ENCODE results near the gene ATP1A4.

ATP1A4 gene

DNA sequence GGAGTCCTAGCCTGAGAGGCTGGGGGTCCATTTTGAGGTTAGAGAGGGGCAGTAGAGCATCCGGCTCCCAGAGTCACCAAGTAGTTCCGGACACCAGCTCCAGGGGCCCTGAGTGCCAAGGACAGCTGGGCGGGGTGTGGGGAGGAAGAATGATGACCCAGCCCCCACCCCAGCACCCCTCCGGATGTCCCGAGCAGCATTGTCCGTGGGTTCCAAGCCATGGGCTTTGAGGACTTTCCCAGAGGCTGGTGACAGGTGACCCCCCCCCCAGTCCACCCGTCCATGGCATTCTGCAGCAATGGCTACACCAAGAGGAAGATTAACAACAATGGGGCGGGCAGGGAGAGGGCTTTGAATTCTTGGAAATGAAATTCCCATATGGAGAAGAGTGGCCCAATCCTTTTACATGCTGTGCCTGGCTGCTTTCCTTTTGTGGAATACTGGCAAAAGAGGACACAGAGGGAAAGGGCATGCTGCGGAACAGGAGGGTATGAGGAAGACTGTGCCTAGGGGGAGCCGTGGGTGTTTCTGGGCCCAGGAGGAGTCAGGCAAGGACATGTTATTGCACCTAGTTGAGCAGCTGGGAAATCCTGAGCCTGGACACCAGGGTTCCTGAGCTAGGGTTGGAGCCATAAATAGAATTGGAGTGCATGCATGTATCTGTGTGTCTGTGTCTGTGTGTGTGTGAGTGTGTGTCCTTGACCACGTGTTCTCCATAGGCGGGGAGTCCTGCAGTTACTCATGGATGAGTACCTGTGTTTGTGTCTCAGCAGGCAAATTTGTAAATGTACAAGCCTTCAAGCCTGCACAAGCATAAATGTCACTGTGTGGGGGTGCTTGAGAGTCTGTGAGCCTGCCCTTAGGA, 34.9 kb upstream of the ATP1A4 start:
- ChIA-PET POLR2A (no interaction called here), CTCF (interaction anchor here (0.8 to 2.1 kb wide), 5 partner anchors 11 to 239 kb away, joined by 3 to 5 read pairs (median 4); no protein-coding TSS in a partner anchor)
- WGBS (ENCODE audit: insufficient coverage): 84% methylated on average over 10 of the region's 12 CpGs
- Histone ChIP-seq H3K27ac (ENCODE audit: insufficient read depth in 1 of 2, low read depth in 1 of 2, low read length in 2 of 2, poor library complexity in 1 of 2, severe bottlenecking in 2 of 2) (no peak overlapping the region), H3K36me3 (ENCODE audit: control insufficient read depth in 4 of 4, insufficient read depth in 4 of 4, low read length in 3 of 4) (no peaks in the 10 kb centered on the region), H3K9me3 (ENCODE audit: control extremely low read depth in 1 of 5, control insufficient read depth in 4 of 5, insufficient read depth in 2 of 5, low read depth in 1 of 5, low read length in 4 of 5) (no peaks in the 10 kb centered on the region), H3K4me3 (ENCODE audit: control insufficient read depth in 1 of 7, extremely low read depth in 1 of 7, insufficient read depth in 4 of 7, low read depth in 2 of 7, low read length in 6 of 7) (no peak overlapping the region), H3K4me1 (ENCODE audit: control extremely low read depth in 1 of 4, control insufficient read depth in 4 of 4, insufficient read depth in 4 of 4, low read length in 3 of 4) (peaks cover 0 to 8% (median 0%) of the 10 kb centered on the region in 4 experiments), H3K27me3 (replicated peaks in 2 of 5; ENCODE audit: control insufficient read depth in 4 of 5, insufficient read depth in 5 of 5, low read length in 4 of 5) (peaks cover 0 to 2% (median 0%) of the 10 kb centered on the region in 5 experiments)
- no peak for DNase-seq

DNA sequence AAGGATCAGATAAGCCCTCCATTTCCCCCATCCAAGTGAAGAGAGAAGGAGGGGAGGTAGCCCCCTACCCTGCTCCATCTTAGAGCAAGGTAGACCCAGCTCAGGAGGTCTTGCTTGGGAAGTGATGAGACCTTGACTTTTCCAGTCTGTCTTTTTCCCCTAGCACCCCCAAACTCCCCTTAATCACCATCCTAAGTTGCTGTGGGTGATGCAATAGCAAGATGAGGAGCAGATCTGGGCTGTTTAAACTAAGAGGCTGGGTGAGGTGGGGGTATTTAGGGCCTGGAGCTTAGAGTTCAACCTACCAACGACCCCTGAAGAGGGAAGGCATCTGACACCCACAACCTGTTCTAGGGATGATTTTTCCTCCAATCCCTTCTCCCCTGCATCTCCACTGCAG, 34.1 kb upstream of the ATP1A4 start:
- H3K4me3 ChIP-seq (ENCODE audit: control insufficient read depth in 1 of 7, extremely low read depth in 1 of 7, insufficient read depth in 4 of 7, low read depth in 2 of 7, low read length in 6 of 7): no peak overlapping the region
- DNase-seq: no peak
- H3K9me3 ChIP-seq (ENCODE audit: control extremely low read depth in 1 of 5, control insufficient read depth in 4 of 5, insufficient read depth in 2 of 5, low read depth in 1 of 5, low read length in 4 of 5): no peaks in the 10 kb centered on the region
- peaks cover 0 to 2% (median 0%) of the 10 kb centered on the region in 5 experiments for H3K27me3 ChIP-seq (replicated peaks in 2 of 5; ENCODE audit: control insufficient read depth in 4 of 5, insufficient read depth in 5 of 5, low read length in 4 of 5)
- no CpG with 5 or more reads among the region's 1 CpG for WGBS (ENCODE audit: insufficient coverage)
- CTCF ChIA-PET: interaction anchor here (0.8 to 2.1 kb wide), 5 partner anchors 12 to 238 kb away, joined by 3 to 5 read pairs (median 4); no protein-coding TSS in a partner anchor
- POLR2A ChIA-PET: no interaction called here
- peaks cover 0 to 8% (median 0%) of the 10 kb centered on the region in 4 experiments for H3K4me1 ChIP-seq (ENCODE audit: control extremely low read depth in 1 of 4, control insufficient read depth in 4 of 4, insufficient read depth in 4 of 4, low read length in 3 of 4)
- no peaks in the 10 kb centered on the region for H3K36me3 ChIP-seq (ENCODE audit: control insufficient read depth in 4 of 4, insufficient read depth in 4 of 4, low read length in 3 of 4)
- no peak overlapping the region for H3K27ac ChIP-seq (ENCODE audit: insufficient read depth in 1 of 2, low read depth in 1 of 2, low read length in 2 of 2, poor library complexity in 1 of 2, severe bottlenecking in 2 of 2)

DNA sequence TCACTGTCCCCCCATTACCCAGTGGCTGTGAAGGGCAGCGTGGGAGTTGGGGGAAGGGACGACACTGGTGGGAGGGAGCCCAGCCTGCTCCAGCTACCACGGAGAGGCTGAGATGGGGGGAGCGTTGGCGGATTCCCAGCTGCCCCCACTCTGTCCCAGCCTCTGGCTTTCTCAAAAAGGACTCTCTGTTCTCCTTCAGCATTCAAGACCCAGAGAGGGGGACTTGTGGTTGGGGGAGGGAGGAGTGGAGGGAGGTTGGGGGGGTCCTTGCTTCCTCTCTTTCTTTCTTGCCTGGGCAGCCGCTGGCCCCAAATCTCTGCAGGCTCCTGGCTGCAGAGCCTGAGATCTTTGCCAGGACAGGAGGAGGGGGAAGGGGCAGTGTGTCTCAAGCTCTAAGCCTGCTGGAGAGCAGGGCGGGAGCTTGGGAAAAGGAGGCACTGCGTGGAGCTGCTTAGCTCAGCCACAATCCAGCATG, 33.7 kb upstream of the ATP1A4 start:
- peaks cover 0 to 8% (median 0%) of the 10 kb centered on the region in 4 experiments for H3K4me1 ChIP-seq (ENCODE audit: control extremely low read depth in 1 of 4, control insufficient read depth in 4 of 4, insufficient read depth in 4 of 4, low read length in 3 of 4)
- no peak overlapping the region for H3K4me3 ChIP-seq (ENCODE audit: control insufficient read depth in 1 of 7, extremely low read depth in 1 of 7, insufficient read depth in 4 of 7, low read depth in 2 of 7, low read length in 6 of 7)
- ChIA-PET CTCF (interaction anchor here (1.0 to 2.1 kb wide), 4 partner anchors 13 to 237 kb away, joined by 3 to 6 read pairs (median 4); no protein-coding TSS in a partner anchor), POLR2A (interaction anchor here (1.0 kb wide), 1 partner anchor 13 kb away, joined by 3 read pairs; no protein-coding TSS in a partner anchor)
- no peak for DNase-seq
- H3K27ac ChIP-seq (ENCODE audit: insufficient read depth in 1 of 2, low read depth in 1 of 2, low read length in 2 of 2, poor library complexity in 1 of 2, severe bottlenecking in 2 of 2): no peak overlapping the region
- peaks cover 0 to 2% (median 0%) of the 10 kb centered on the region in 5 experiments for H3K27me3 ChIP-seq (replicated peaks in 2 of 5; ENCODE audit: control insufficient read depth in 4 of 5, insufficient read depth in 5 of 5, low read length in 4 of 5)
- H3K9me3 ChIP-seq (ENCODE audit: control extremely low read depth in 1 of 5, control insufficient read depth in 4 of 5, insufficient read depth in 2 of 5, low read depth in 1 of 5, low read length in 4 of 5): no peaks in the 10 kb centered on the region
- H3K36me3 ChIP-seq (ENCODE audit: control insufficient read depth in 4 of 4, insufficient read depth in 4 of 4, low read length in 3 of 4): no peaks in the 10 kb centered on the region
- WGBS (ENCODE audit: insufficient coverage): 78% methylated on average over 4 of the region's 8 CpGs

GRCh38 chr1:160118928-160119327, 32.5 kb upstream of the ATP1A4 start:
- Histone ChIP-seq H3K27me3 (replicated peaks in 2 of 5; ENCODE audit: control insufficient read depth in 4 of 5, insufficient read depth in 5 of 5, low read length in 4 of 5) (peaks cover 0 to 2% (median 0%) of the 10 kb centered on the region in 5 experiments), H3K9me3 (ENCODE audit: control extremely low read depth in 1 of 5, control insufficient read depth in 4 of 5, insufficient read depth in 2 of 5, low read depth in 1 of 5, low read length in 4 of 5) (no peaks in the 10 kb centered on the region), H3K36me3 (ENCODE audit: control insufficient read depth in 4 of 4, insufficient read depth in 4 of 4, low read length in 3 of 4) (no peaks in the 10 kb centered on the region), H3K27ac (ENCODE audit: insufficient read depth in 1 of 2, low read depth in 1 of 2, low read length in 2 of 2, poor library complexity in 1 of 2, severe bottlenecking in 2 of 2) (no peak overlapping the region), H3K4me1 (ENCODE audit: control extremely low read depth in 1 of 4, control insufficient read depth in 4 of 4, insufficient read depth in 4 of 4, low read length in 3 of 4) (peaks cover 0 to 8% (median 0%) of the 10 kb centered on the region in 4 experiments), H3K4me3 (ENCODE audit: control insufficient read depth in 1 of 7, extremely low read depth in 1 of 7, insufficient read depth in 4 of 7, low read depth in 2 of 7, low read length in 6 of 7) (no peak overlapping the region)
- WGBS (ENCODE audit: insufficient coverage): 100% methylated on average over 1 of the region's 3 CpGs
- ChIA-PET POLR2A (interaction anchor here (1.0 kb wide), 1 partner anchor 14 kb away, joined by 3 read pairs; no protein-coding TSS in a partner anchor), CTCF (no interaction called here)
- DNase-seq: no peak

GRCh38 chr1:160120797-160121196, 30.6 kb upstream of the ATP1A4 start:
- peaks cover 0 to 8% (median 0%) of the 10 kb centered on the region in 4 experiments for H3K4me1 ChIP-seq (ENCODE audit: control extremely low read depth in 1 of 4, control insufficient read depth in 4 of 4, insufficient read depth in 4 of 4, low read length in 3 of 4)
- WGBS (ENCODE audit: insufficient coverage): 100% methylated on average over 1 of the region's 5 CpGs

DNA sequence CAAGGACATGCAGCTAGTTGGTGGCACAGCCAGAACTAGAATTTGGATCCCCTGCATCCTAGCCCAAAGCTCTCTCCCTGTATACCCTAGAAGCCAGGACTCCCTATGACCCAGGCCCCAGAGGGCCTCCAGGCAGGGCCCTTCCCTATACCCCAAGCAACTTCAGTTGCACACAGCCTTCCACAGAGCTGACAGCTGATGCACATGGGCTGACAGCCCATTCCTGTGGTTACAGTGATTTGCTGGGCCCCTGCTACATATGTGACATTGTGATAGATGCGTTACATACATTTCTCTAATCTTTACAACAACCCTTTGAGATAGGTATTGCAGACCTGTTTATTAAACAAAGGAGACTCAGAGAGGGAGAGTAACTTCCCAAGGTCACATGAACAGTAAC, 30.0 kb upstream of the ATP1A4 start:
- no peak for DNase-seq
- Histone ChIP-seq H3K36me3 (ENCODE audit: control insufficient read depth in 4 of 4, insufficient read depth in 4 of 4, low read length in 3 of 4) (no peaks in the 10 kb centered on the region), H3K27me3 (replicated peaks in 2 of 5; ENCODE audit: control insufficient read depth in 4 of 5, insufficient read depth in 5 of 5, low read length in 4 of 5) (no peaks in the 10 kb centered on the region), H3K27ac (ENCODE audit: insufficient read depth in 1 of 2, low read depth in 1 of 2, low read length in 2 of 2, poor library complexity in 1 of 2, severe bottlenecking in 2 of 2) (no peak overlapping the region), H3K4me1 (ENCODE audit: control extremely low read depth in 1 of 4, control insufficient read depth in 4 of 4, insufficient read depth in 4 of 4, low read length in 3 of 4) (peaks cover 0 to 8% (median 0%) of the 10 kb centered on the region in 4 experiments), H3K4me3 (ENCODE audit: control insufficient read depth in 1 of 7, extremely low read depth in 1 of 7, insufficient read depth in 4 of 7, low read depth in 2 of 7, low read length in 6 of 7) (no peak overlapping the region), H3K9me3 (ENCODE audit: control extremely low read depth in 1 of 5, control insufficient read depth in 4 of 5, insufficient read depth in 2 of 5, low read depth in 1 of 5, low read length in 4 of 5) (no peaks in the 10 kb centered on the region)
- POLR2A ChIA-PET: no interaction called here
- CTCF ChIA-PET: interaction anchor here (1.3 kb wide), 1 partner anchor 131 kb away, joined by 3 read pairs; no protein-coding TSS in a partner anchor
- WGBS (ENCODE audit: insufficient coverage): no CpG with 5 or more reads among the region's 1 CpG

More at GRCh38 chr1:160120797-160121196, 30.6 kb upstream of the ATP1A4 start:
- no peaks in the 10 kb centered on the region for H3K36me3 ChIP-seq (ENCODE audit: control insufficient read depth in 4 of 4, insufficient read depth in 4 of 4, low read length in 3 of 4)
- POLR2A ChIA-PET: no interaction called here
- H3K4me3 ChIP-seq (ENCODE audit: control insufficient read depth in 1 of 7, extremely low read depth in 1 of 7, insufficient read depth in 4 of 7, low read depth in 2 of 7, low read length in 6 of 7): no peak overlapping the region
- H3K9me3 ChIP-seq (ENCODE audit: control extremely low read depth in 1 of 5, control insufficient read depth in 4 of 5, insufficient read depth in 2 of 5, low read depth in 1 of 5, low read length in 4 of 5): no peaks in the 10 kb centered on the region
- CTCF ChIA-PET: interaction anchor here (1.3 kb wide), 1 partner anchor 132 kb away, joined by 3 read pairs; no protein-coding TSS in a partner anchor
- no peaks in the 10 kb centered on the region for H3K27me3 ChIP-seq (replicated peaks in 2 of 5; ENCODE audit: control insufficient read depth in 4 of 5, insufficient read depth in 5 of 5, low read length in 4 of 5)
- no peak overlapping the region for H3K27ac ChIP-seq (ENCODE audit: insufficient read depth in 1 of 2, low read depth in 1 of 2, low read length in 2 of 2, poor library complexity in 1 of 2, severe bottlenecking in 2 of 2)
- DNase-seq: no peak

Measured in common myeloid progenitor, CD34-positive (primary cell).